Glomerular visceral epithelial cell (primary cell): ENCODE results near the gene BBS1.

Experiments used
- DNase-seq: peaks from one replicate; pipeline ENCODE4 v3.0.0-alpha.2; 2016; ENCODE audit errors: extremely low spot score

The BBS1 gene

DNA sequence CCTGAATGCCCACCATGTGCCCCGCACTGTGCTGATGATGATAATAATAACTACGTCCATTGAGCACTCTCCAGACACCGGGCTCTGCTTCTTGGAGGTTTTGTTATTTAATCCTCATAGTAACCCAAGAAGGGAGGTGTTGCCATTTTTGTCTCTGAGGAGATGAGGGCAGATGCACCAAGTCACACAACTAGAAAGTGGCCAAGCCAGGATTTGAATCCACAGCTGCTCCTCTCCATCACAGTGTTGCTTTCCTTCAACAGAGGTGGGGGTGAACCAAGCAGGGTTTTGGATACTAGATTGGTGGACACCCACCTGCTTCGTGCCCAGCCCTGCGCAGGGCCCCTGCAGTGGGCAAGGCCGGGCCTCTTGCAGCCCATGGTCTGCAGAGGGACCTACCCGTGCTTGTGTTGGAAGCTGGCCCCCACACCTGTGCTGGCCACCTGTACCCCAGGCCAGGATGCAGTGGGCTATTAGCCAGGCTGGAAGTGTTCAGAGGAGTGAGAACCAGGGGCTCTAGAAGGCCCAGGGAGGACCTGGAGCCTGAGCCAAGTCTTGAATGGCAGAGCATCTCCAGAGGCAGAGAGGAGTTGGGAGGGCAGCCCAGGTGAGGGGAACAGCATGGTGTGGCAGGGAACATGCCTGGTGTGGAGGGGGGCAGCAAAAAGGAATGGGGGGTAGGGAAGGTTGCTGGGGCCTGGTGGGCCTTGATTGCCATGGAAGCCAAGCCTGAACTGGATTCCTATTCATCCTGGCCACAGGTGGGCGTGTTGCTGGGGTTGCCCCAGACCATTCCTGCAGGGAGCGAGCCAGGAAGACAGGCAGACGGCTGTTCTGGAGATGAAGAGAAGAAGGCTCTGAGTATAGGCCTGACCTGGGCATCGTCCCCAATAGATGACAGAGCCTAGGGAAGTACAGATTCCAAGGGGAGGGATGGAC lies 32.9 kb upstream of the BBS1 start:
- DNase-seq = no peak

- peak; percentile 11 for DNase-seq
Measured at GRCh38 chr11:66478729-66479393, 31.6 kb upstream of the BBS1 start.

- DNase-seq = peak; percentile 44
Measured at GRCh38 chr11:66479394-66480116, 30.9 kb upstream of the BBS1 start.

GRCh38 chr11:66480117-66480938 lies 30.1 kb upstream of the BBS1 start, which contains the start of gene DPP3:
TSS of gene DPP3 (plus strand) at chr11:66480434. CDS start at chr11:66482201, 1,767 bp downstream.
- peak; percentile 97 for DNase-seq

DNA sequence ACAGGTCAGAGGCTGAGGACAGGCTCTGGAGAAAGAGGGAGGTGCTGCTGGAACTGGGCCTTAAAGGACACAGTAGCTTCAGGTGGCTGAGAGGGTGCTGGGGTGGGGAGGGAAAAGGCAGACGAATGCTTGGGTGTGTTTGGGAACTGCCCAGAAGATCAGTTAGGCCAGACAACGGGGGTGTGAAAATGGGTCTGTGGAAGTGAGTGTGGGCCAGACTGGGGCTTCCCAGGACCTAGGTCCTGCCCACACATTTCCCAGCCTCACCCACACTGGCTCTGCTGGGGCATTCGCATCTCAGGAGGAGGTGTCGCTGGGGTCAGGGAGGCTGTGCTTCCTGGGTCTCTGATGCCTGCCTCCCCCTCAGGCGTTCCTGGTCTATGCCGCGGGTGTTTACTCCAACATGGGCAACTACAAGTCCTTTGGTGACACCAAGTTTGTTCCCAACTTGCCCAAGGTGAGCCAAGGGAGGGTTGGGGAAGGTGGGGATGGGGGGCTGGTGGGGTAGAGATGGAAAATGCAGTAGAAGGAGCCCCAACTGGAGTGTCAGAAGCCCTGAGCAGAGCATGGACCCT lies 25.5 kb upstream of the BBS1 start:
- DNase-seq = no peak

GRCh38 chr11:66488957-66489356 lies 21.5 kb upstream of the BBS1 start:
- no peak for DNase-seq

DNA sequence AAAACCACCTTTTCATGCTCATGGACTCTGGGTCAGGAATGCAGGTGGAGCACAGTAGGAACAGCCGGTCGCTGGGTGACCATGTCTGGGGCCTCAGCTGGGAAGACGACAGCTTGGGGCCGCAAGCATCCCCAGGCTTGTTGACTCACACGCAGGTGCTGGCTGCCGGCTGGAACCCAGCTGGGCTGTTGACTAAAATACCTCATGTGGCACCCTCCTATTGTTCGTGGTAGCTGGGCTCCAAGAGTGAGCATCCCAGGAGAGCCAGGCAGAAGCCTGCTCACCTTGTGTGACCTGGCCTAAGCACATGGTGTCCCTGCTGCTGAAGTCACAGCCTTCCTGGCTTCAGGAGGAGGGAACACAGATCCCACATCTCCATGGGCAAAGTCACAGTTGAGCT lies 20.8 kb upstream of the BBS1 start:
- DNase-seq = no peak

- DNase-seq = no peak
Measured at GRCh38 chr11:66491315-66491935, 19.0 kb upstream of the BBS1 start.

- DNase-seq = no peak
Measured at GRCh38 chr11:66492161-66492865, 18.1 kb upstream of the BBS1 start.

DNA sequence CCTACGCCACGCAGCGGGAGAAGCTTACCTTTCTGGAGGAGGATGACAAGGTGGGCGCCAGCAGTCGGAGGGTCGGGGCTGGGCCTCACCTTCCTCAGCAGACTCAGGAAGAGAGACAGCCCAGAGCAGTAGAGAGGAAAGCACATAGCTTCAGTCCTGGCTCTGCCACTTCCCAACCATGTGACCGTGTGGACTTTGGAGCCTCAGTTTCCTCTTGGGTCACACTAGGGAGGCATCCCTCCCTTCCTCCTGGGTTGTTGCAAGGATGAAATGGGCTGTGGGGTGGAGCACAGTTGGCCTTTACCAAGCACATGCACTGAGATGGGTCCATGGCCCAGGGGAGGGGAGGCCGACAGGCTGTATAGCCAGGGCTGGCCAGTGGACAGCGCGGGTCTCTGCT lies 17.3 kb upstream of the BBS1 start:
- DNase-seq = no peak

- no peak for DNase-seq
Measured at GRCh38 chr11:66494458-66494857, 16.0 kb upstream of the BBS1 start.

DNA sequence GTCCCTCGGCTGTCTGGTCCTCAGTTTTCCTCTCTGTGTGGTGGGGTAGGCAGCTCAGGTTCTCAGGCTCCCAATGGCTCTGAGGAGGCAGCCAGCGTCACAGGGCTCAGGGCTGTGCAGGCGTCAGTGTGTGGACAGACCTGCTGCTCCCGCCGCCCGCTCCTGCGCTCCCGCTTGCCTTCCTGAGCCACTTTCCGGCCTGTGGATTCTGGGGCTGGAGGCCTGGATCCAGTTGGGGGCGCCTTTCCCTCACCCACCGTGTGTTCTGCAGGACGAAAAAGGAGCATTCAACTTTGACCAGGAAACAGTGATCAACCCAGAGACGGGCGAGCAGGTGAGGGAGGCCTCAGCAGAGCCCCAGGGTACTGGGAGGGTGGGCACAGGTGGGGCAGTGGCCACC lies 15.5 kb upstream of the BBS1 start:
- DNase-seq = no peak

DNA sequence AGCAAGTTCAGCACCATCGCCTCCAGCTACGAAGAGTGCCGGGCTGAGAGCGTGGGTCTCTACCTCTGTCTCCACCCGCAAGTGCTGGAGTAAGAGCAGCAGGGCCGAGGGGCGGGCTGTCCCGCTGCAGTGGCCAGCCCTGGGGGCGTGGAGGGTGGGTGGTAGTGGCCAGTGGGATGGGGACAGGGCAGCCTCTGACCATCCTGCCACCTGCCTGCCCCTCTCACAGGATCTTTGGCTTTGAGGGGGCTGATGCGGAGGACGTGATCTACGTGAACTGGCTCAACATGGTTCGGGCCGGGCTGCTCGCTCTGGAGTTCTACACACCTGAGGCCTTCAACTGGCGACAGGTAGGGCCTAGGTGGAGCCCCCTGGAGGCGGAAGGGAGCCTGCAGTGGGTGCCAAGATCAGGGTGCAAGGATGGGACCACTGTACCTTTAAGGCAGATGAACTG lies 15.0 kb upstream of the BBS1 start:
- DNase-seq = no peak

- no peak for DNase-seq
Measured at GRCh38 chr11:66497206-66497605, 13.2 kb upstream of the BBS1 start.

GRCh38 chr11:66498506-66498905 lies 11.9 kb upstream of the BBS1 start:
- no peak for DNase-seq

GRCh38 chr11:66505276-66505816 lies 5.1 kb upstream of the BBS1 start:
- no peak for DNase-seq

- no peak for DNase-seq
Measured at GRCh38 chr11:66509131-66509561, 1.3 kb upstream of the BBS1 start.

DNA sequence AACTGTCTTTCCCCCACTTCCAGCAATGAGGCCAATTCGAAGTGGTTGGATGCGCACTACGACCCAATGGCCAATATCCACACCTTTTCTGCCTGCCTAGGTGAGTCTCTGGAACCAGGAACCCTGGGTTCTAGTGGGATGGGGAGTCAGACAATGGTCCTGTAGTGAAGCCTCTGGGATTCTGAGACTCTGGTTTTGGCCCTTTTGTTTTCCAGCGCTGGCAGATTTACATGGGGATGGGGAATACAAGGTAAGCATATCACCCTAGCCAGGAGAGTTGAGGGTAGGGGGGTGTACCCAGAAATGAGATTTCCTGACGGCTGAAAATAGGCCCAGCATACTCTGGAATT lies 530 bp downstream of the BBS1 start:
- no peak for DNase-seq

DNA sequence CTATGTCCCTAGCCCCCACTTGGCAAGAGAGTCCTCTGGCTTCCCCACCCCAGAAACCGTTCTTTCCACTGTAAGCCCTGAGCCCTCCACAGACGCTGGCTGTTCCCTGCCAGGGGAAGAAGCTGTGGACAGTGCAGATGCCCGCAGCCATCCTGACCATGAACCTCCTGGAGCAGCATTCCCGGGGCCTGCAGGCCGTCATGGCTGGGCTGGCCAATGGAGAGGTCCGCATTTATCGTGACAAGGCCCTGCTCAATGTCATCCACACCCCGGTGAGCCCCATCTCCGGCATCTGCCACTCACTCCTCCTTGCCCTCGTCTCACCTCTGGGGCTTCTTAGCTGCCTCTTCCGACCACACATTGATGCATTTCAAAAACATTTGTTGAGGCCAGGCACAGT lies 13.2 kb downstream of the BBS1 start:
- DNase-seq = no peak
